Lower lobe of right lung (tissue), 2 donors: Measurements from ENCODE around the gene PNPT1. TPM values are rescaled to one million over a fixed set of nuclear protein-coding genes. Genes with fewer than 3 reads are reported as not detected.

Experiments
- ATAC-seq, 2 donors: fragments of 200-7000 bp; cut with Tn5 transposase; one replicate each; pipeline ENCODE4 v1.9.1; 2020 to 2022; ENCODE audit warnings: mild to moderate bottlenecking in 2 of 2, moderate library complexity in 2 of 2
- DNase-seq: peaks from one replicate; pipeline ENCODE4 v3.0.0-alpha.2; 2020
- H3K27ac ChIP-seq: fragments of 200-600 bp; one replicate; pipeline ENCODE4 v1.8.0; 2022
- H3K27me3 ChIP-seq: fragments of 200-600 bp; one replicate; pipeline ENCODE4 v1.8.0; 2022; ENCODE audit warnings: low read depth
- H3K36me3 ChIP-seq: fragments of 200-600 bp; one replicate; pipeline ENCODE4 v1.8.0; 2022; ENCODE audit warnings: mild to moderate bottlenecking
- H3K4me1 ChIP-seq: fragments of 200-600 bp; one replicate; pipeline ENCODE4 v1.8.0; 2022
- H3K4me3 ChIP-seq: fragments of 200-600 bp; one replicate; pipeline ENCODE4 v1.8.0; 2022; ENCODE audit warnings: mild to moderate bottlenecking
- H3K9me3 ChIP-seq: fragments of 200-600 bp; one replicate; pipeline ENCODE4 v1.8.0; 2022
- intact Hi-C: fragments of 100-400 bp; cut with DNase I; formaldehyde crosslinking; loops from one replicate; pipeline ENCODE4 v1.11.0; 2022
- total RNA-seq: library from RNA; stranded (reverse); fragmentation: NEBNext Ultra II Directional; extraction: Animal tissue kit (Norgen Biotek cat#: 25700); gene quantifications from one replicate; pipeline ENCODE4 v1.2.1, GENCODE V29; 2021
- TF ChIP-seq, protein P1 (sequence below): fragments of 200-600 bp; IDR thresholded peaks from one replicate; pipeline ENCODE4 v1.8.0; 2022; ENCODE audit warnings: antibody characterized with exemption, mild to moderate bottlenecking
- donor health status: DM: no; HTN: yes; CAD: no; lungs with severe emphysema.

PNPT1 gene
- total RNA-seq, 1 donor from 2014 or later: 28.9 TPM

DNA sequence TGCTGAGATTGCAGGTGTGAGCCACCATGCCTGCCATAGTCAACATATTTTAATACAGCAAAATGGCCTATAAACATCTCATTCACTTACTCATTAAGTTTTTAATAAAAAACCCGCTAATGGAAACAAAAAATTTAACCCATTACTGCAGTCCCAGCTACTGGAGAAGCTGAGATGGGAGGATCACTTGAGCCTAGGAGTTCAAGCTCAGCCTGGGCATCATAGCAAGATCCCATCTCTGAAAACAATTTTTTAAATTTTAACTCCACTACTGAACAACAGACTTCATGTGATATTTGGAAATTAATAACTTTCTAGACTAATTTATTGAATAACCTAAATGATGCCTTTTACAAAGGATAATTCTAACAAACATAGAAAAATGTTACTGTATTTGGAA is 81.6 kb downstream of the PNPT1 start:
- no peak overlapping the region for H3K4me3 ChIP-seq
- peaks cover 23% of the 10 kb centered on the region for H3K4me1 ChIP-seq
- no peaks in the 10 kb centered on the region for H3K27me3 ChIP-seq
- TF ChIP-seq, protein P1, sequence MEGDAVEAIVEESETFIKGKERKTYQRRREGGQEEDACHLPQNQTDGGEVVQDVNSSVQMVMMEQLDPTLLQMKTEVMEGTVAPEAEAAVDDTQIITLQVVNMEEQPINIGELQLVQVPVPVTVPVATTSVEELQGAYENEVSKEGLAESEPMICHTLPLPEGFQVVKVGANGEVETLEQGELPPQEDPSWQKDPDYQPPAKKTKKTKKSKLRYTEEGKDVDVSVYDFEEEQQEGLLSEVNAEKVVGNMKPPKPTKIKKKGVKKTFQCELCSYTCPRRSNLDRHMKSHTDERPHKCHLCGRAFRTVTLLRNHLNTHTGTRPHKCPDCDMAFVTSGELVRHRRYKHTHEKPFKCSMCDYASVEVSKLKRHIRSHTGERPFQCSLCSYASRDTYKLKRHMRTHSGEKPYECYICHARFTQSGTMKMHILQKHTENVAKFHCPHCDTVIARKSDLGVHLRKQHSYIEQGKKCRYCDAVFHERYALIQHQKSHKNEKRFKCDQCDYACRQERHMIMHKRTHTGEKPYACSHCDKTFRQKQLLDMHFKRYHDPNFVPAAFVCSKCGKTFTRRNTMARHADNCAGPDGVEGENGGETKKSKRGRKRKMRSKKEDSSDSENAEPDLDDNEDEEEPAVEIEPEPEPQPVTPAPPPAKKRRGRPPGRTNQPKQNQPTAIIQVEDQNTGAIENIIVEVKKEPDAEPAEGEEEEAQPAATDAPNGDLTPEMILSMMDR: no peak
- peaks cover 48% of the 10 kb centered on the region for H3K36me3 ChIP-seq
- no peak overlapping the region for H3K27ac ChIP-seq
- no peaks in the 10 kb centered on the region for H3K9me3 ChIP-seq
- DNase-seq (no peak), ATAC-seq (no peak)
- intact Hi-C loops: no loop called here

GRCh38 chr2:55610954-55611743 is 82.5 kb downstream of the PNPT1 start:
- no peak overlapping the region for H3K27ac ChIP-seq
- intact Hi-C loops: no loop called here

DNA sequence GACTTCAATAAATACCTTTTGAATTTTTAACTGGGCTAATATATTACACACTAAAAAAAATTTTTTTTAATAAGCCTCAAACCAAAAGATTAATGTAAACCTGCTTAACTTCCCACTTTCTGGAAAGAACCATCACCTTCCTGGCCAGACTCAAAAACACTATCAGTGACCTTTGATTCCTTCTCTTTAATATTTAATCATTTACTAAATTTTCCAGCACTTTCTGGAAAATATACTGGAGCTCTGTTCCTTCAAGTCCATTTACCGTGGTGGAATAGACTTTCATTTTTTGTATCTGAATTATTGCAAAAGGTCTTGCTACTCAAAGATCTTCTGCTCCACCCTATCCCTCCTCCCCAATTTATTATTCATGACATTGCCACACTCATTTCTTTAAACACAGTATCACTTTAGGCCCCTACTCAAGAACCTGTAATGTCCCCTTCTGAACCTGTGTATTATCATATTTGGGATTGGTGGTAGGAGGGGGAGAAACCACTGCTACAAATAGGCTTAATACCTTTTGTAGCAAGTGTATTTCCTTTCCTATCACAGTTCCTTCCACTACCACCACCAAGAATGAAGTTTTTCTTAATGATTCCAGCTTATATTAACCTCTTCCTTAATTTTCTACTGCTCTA is 83.6 kb downstream of the PNPT1 start:
- TF ChIP-seq, protein P1: no peak
- Histone ChIP-seq H3K9me3 (no peaks in the 10 kb centered on the region), H3K36me3 (peaks cover 49% of the 10 kb centered on the region), H3K27me3 (no peaks in the 10 kb centered on the region), H3K4me1 (peaks cover 7% of the 10 kb centered on the region), H3K27ac (no peak overlapping the region), H3K4me3 (no peak overlapping the region)
- DNase-seq (no peak), ATAC-seq (no peak)
- intact Hi-C loops: no loop called here

More at GRCh38 chr2:55610954-55611743, 82.5 kb downstream of the PNPT1 start:
- peaks cover 52% of the 10 kb centered on the region for H3K36me3 ChIP-seq
- H3K4me3 ChIP-seq: no peak overlapping the region
- no peaks in the 10 kb centered on the region for H3K27me3 ChIP-seq
- DNase-seq (no peak), ATAC-seq (no peak)
- H3K9me3 ChIP-seq: no peaks in the 10 kb centered on the region
- TF ChIP-seq, protein P1: no peak
- H3K4me1 ChIP-seq: peaks cover 18% of the 10 kb centered on the region

- TF ChIP-seq, protein P1: no peak
- Histone ChIP-seq H3K4me3 (no peak overlapping the region), H3K36me3 (peaks cover 42% of the 10 kb centered on the region), H3K4me1 (peaks cover 3% of the 10 kb centered on the region), H3K9me3 (no peaks in the 10 kb centered on the region), H3K27me3 (no peaks in the 10 kb centered on the region), H3K27ac (no peak overlapping the region)
- intact Hi-C loops: no loop called here
- ATAC-seq: no peak
- no peak for DNase-seq
These were observed 84.3 kb downstream of the PNPT1 start for GRCh38 chr2:55609193-55609794.

DNA sequence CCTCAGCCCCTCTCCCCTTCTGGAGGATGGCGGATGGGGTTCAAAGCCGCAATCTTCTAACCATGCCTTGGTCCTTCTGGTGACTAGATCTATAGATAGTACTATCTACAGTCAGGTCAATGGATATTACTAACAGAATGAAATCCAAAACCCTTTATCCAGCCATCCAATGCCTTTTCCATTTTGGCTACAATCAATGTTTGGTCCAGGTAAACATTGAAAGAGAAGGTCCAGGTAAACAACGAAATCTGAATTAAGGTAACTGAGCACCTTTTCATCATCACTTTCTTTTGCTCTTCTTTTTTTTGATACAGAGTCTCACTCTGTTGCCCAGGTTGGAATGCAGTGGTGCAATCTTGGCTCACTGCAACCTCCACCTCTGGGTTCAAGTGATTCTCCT is 85.9 kb downstream of the PNPT1 start:
- Histone ChIP-seq H3K4me3 (no peak overlapping the region), H3K4me1 (peaks cover 8% of the 10 kb centered on the region), H3K36me3 (peaks cover 35% of the 10 kb centered on the region), H3K27me3 (no peaks in the 10 kb centered on the region), H3K9me3 (no peaks in the 10 kb centered on the region), H3K27ac (no peak overlapping the region)
- intact Hi-C loops: no loop called here
- DNase-seq (no peak), ATAC-seq (no peak)
- TF ChIP-seq, protein P1: no peak
